Measurements from ENCODE around the gene INO80C. TPM values are rescaled to one million over a fixed set of nuclear protein-coding genes. Genes with fewer than 3 reads are reported as not detected.

INO80C gene
- total RNA-seq, 1 experiment from 2014 or later, result 42.3 TPM

GRCh38 chr18:35443434-35443833, 54.3 kb downstream of the INO80C start:
- Mint-ChIP-seq H3K4me1 (peaks cover 8% of the 10 kb centered on the region), H3K36me3 (no peaks in the 10 kb centered on the region)
- CTCF ChIA-PET, result no interaction called here

GRCh38 chr18:35442701-35443100, 55.1 kb downstream of the INO80C start:
- Mint-ChIP-seq H3K36me3 (no peaks in the 10 kb centered on the region), H3K9me3 (no peaks in the 10 kb centered on the region), H3K4me1 (peaks cover 5% of the 10 kb centered on the region), H3K27ac (no peak overlapping the region), H3K4me3 (no peak overlapping the region), H3K27me3 (ENCODE audit: low read depth) (no peaks in the 10 kb centered on the region)
- ChIA-PET POLR2A (interaction anchor here (0.6 kb wide), 1 partner anchor 80 kb away, joined by 5 read pairs; no protein-coding TSS in a partner anchor), CTCF (no interaction called here)
- ATAC-seq (no peak), DNase-seq (ENCODE audit: low spot score) (no peak)
- no peak for TF ChIP-seq USF1 (CRISPR knock-in tag; IDR thresholded peaks at IDR 0.05)
- no peak for TF ChIP-seq ZNF416 (CRISPR knock-in tag; IDR thresholded peaks at IDR 0.05)
- TF ChIP-seq, protein P1, sequence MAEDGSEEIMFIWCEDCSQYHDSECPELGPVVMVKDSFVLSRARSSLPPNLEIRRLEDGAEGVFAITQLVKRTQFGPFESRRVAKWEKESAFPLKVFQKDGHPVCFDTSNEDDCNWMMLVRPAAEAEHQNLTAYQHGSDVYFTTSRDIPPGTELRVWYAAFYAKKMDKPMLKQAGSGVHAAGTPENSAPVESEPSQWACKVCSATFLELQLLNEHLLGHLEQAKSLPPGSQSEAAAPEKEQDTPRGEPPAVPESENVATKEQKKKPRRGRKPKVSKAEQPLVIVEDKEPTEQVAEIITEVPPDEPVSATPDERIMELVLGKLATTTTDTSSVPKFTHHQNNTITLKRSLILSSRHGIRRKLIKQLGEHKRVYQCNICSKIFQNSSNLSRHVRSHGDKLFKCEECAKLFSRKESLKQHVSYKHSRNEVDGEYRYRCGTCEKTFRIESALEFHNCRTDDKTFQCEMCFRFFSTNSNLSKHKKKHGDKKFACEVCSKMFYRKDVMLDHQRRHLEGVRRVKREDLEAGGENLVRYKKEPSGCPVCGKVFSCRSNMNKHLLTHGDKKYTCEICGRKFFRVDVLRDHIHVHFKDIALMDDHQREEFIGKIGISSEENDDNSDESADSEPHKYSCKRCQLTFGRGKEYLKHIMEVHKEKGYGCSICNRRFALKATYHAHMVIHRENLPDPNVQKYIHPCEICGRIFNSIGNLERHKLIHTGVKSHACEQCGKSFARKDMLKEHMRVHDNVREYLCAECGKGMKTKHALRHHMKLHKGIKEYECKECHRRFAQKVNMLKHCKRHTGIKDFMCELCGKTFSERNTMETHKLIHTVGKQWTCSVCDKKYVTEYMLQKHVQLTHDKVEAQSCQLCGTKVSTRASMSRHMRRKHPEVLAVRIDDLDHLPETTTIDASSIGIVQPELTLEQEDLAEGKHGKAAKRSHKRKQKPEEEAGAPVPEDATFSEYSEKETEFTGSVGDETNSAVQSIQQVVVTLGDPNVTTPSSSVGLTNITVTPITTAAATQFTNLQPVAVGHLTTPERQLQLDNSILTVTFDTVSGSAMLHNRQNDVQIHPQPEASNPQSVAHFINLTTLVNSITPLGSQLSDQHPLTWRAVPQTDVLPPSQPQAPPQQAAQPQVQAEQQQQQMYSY (CRISPR knock-in tag; IDR thresholded peaks at IDR 0.05), result no peak
- no peak for TF ChIP-seq STAT6 (CRISPR knock-in tag; conservative IDR thresholded peaks at IDR 0.05; ENCODE audit: low read depth)
- TF ChIP-seq NR1H2 (CRISPR knock-in tag; IDR thresholded peaks at IDR 0.05), result no peak

More at GRCh38 chr18:35443434-35443833, 54.3 kb downstream of the INO80C start:
- H3K4me3 Mint-ChIP-seq, result no peak overlapping the region
- ATAC-seq, result no peak
- no peak for TF ChIP-seq ZNF512 (CRISPR knock-in tag; IDR thresholded peaks at IDR 0.05; ENCODE audit: borderline replicate concordance)
- TF ChIP-seq NFYB (CRISPR knock-in tag; conservative IDR thresholded peaks at IDR 0.05; ENCODE audit: low read depth), result no peak
- TF ChIP-seq ATF3 (CRISPR knock-in tag; conservative IDR thresholded peaks at IDR 0.05), result no peak
- no peak for TF ChIP-seq SOX15 (CRISPR knock-in tag; IDR thresholded peaks at IDR 0.05)
- TF ChIP-seq, protein P2, sequence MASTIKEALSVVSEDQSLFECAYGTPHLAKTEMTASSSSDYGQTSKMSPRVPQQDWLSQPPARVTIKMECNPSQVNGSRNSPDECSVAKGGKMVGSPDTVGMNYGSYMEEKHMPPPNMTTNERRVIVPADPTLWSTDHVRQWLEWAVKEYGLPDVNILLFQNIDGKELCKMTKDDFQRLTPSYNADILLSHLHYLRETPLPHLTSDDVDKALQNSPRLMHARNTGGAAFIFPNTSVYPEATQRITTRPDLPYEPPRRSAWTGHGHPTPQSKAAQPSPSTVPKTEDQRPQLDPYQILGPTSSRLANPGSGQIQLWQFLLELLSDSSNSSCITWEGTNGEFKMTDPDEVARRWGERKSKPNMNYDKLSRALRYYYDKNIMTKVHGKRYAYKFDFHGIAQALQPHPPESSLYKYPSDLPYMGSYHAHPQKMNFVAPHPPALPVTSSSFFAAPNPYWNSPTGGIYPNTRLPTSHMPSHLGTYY (CRISPR knock-in tag; IDR thresholded peaks at IDR 0.05), result no peak
- no peak for TF ChIP-seq HMGA2 (CRISPR knock-in tag; IDR thresholded peaks at IDR 0.05)
- no peak for TF ChIP-seq ESRRA (CRISPR knock-in tag; IDR thresholded peaks at IDR 0.05; ENCODE audit: borderline replicate concordance)
- no peak for TF ChIP-seq ZNF263 (CRISPR knock-in tag; IDR thresholded peaks at IDR 0.05; ENCODE audit: low read depth)
- TF ChIP-seq SP1 (CRISPR knock-in tag; conservative IDR thresholded peaks at IDR 0.05), result no peak
- TF ChIP-seq GTF2I (CRISPR knock-in tag; conservative IDR thresholded peaks at IDR 0.05), result no peak
- TF ChIP-seq, protein P3, sequence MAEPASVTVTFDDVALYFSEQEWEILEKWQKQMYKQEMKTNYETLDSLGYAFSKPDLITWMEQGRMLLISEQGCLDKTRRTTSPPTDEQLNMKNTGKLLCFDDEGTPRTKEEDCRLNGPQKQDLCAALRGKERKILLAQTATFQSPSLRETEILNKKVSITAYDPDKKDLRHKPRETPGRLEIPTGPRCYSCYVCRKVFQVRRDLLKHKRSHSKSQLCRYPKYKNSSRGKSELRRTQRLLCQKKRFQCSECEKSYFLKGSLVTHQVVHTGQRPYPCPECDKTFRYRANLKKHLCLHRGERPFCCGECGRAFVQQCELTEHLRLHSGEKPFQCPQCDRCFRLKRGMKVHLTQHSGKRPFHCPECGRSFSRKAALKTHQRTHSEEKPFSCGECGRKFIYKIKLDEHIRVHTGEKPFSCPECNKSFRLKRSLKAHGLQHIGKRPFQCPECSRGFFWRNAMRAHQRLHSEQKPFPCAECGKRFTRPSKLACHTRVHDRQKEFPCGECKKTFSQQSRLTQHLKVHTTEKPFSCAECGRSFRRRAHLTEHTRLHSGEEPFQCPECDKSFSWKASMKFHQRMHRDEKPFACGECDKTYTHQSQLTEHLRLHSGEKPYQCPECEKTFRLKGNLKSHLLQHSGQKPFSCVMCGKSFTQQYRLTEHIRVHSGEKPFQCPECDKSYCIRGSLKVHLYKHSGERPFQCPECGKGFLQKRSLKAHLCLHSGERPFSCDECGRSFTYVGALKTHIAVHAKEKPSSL (CRISPR knock-in tag; conservative IDR thresholded peaks at IDR 0.05), result no peak
- TF ChIP-seq NR1H2 (CRISPR knock-in tag; IDR thresholded peaks at IDR 0.05), result no peak
- no peak for TF ChIP-seq USF1 (CRISPR knock-in tag; IDR thresholded peaks at IDR 0.05)
- no peak for TF ChIP-seq MXD4 (CRISPR knock-in tag; IDR thresholded peaks at IDR 0.05; ENCODE audit: borderline replicate concordance)
- TF ChIP-seq, protein P4, sequence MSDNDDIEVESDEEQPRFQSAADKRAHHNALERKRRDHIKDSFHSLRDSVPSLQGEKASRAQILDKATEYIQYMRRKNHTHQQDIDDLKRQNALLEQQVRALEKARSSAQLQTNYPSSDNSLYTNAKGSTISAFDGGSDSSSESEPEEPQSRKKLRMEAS (CRISPR knock-in tag; IDR thresholded peaks at IDR 0.05), result no peak
- TF ChIP-seq, protein P5, sequence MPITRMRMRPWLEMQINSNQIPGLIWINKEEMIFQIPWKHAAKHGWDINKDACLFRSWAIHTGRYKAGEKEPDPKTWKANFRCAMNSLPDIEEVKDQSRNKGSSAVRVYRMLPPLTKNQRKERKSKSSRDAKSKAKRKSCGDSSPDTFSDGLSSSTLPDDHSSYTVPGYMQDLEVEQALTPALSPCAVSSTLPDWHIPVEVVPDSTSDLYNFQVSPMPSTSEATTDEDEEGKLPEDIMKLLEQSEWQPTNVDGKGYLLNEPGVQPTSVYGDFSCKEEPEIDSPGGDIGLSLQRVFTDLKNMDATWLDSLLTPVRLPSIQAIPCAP (CRISPR knock-in tag; IDR thresholded peaks at IDR 0.05), result no peak
- TF ChIP-seq SMAD3 (CRISPR knock-in tag; IDR thresholded peaks at IDR 0.05; ENCODE audit: borderline replicate concordance), result no peak
- no peaks in the 10 kb centered on the region for H3K9me3 Mint-ChIP-seq
- no peaks in the 10 kb centered on the region for H3K27me3 Mint-ChIP-seq (ENCODE audit: low read depth)
- no peak for DNase-seq (ENCODE audit: low spot score)
- POLR2A ChIA-PET, result no interaction called here
- no peak overlapping the region for H3K27ac Mint-ChIP-seq

All from WTC11 (cell line).